K562 (cell line): ENCODE measurements around the gene EXO5. TPM values are rescaled to one million over a fixed set of nuclear protein-coding genes. Genes with fewer than 3 reads are reported as not detected.

Source experiments
- ELF1 ChIP-seq: fragments of 200-800 bp; sonication (Bioruptor generic); IDR thresholded peaks from 2 replicates; pipeline ENCODE4 v1.6.1; 2016; ENCODE audit warnings: missing genetic modification characterization, missing compliant biosample characterization
- SNRNP70 ChIP-seq: fragments of 200-400 bp; formaldehyde crosslinking; optimal IDR thresholded peaks from 2 replicates; pipeline ENCODE3; 2017; ENCODE audit warnings: low read depth, low read length
- XRCC3 ChIP-seq: fragments of 450-650 bp; IDR thresholded peaks from 2 replicates; pipeline ENCODE4 v1.6.1; 2017; ENCODE audit warnings: mild to moderate bottlenecking, moderate library complexity
- polyA plus RNA-seq, 8 experiments: library from polyadenylated mRNA; depleted of rRNA in 4 of 8; stranded (reverse) in 5 of 8; unstranded in 3 of 8; fragments of >200 nt; fragmentation: Nextera tagmentation in 2 of 8; fragmentation: Illumina TruSeq in 1 of 8; extraction: Ambion mirVana in 2 of 8; extraction: Trizol in 1 of 8; gene quantifications; 2 replicates each; pipeline versions ENCODE4 v1.2.1 to v1.2.3, GENCODE V29; 2011 to 2014; ENCODE audit warnings: inconsistent platforms in 1 of 8, missing spikeins in 1 of 8
- total RNA-seq, 7 experiments: library from RNA; depleted of rRNA in 6 of 7; stranded (reverse); fragments of >200 nt in 6 of 7; fragmentation: Illumina TruSeq in 2 of 7; extraction: Trizol in 2 of 7; gene quantifications; 2 replicates each; pipeline versions ENCODE4 v1.2.1 to v1.2.3, GENCODE V29; 2011 to 2021; ENCODE audit warnings: low replicate concordance in 1 of 7
- TF ChIP-seq, protein P1 (sequence below): sonication (generic); formaldehyde crosslinking; IDR thresholded peaks from 2 replicates; pipeline ENCODE4 v1.8.1; 2023; ENCODE audit warnings: mild to moderate bottlenecking, missing genetic modification reagents
- TF ChIP-seq, protein P2 (sequence below), 2 experiments: fragments of 150-350 bp in 1 of 2; IDR thresholded peaks; 2 replicates each; pipeline ENCODE4 v1.6.1; 2012 to 2016; ENCODE audit warnings: low read depth in 2 of 2, low read length in 2 of 2, mild to moderate bottlenecking in 1 of 2, moderate library complexity in 1 of 2
- TF ChIP-seq, protein P3 (sequence below): sonication (generic); formaldehyde crosslinking; IDR thresholded peaks from 2 replicates; pipeline ENCODE4 v1.8.1; 2023; ENCODE audit warnings: mild to moderate bottlenecking, missing genetic modification reagents

The EXO5 gene
- total and polyA plus RNA-seq, 9 of the 15 experiments (the other 6 are each of a cell fraction or from before 2014, with no cell fraction given): 1.1 to 4.3 (median 2.8) TPM

- TF ChIP-seq, protein P1, sequence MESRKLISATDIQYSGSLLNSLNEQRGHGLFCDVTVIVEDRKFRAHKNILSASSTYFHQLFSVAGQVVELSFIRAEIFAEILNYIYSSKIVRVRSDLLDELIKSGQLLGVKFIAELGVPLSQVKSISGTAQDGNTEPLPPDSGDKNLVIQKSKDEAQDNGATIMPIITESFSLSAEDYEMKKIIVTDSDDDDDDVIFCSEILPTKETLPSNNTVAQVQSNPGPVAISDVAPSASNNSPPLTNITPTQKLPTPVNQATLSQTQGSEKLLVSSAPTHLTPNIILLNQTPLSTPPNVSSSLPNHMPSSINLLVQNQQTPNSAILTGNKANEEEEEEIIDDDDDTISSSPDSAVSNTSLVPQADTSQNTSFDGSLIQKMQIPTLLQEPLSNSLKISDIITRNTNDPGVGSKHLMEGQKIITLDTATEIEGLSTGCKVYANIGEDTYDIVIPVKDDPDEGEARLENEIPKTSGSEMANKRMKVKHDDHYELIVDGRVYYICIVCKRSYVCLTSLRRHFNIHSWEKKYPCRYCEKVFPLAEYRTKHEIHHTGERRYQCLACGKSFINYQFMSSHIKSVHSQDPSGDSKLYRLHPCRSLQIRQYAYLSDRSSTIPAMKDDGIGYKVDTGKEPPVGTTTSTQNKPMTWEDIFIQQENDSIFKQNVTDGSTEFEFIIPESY (CRISPR knock-in tag): peak; percentile 87
- TF ChIP-seq SNRNP70 (no peak), XRCC3 (no peak), ELF1 (tag) (peak; percentile 96)
- TF ChIP-seq, protein P2, sequence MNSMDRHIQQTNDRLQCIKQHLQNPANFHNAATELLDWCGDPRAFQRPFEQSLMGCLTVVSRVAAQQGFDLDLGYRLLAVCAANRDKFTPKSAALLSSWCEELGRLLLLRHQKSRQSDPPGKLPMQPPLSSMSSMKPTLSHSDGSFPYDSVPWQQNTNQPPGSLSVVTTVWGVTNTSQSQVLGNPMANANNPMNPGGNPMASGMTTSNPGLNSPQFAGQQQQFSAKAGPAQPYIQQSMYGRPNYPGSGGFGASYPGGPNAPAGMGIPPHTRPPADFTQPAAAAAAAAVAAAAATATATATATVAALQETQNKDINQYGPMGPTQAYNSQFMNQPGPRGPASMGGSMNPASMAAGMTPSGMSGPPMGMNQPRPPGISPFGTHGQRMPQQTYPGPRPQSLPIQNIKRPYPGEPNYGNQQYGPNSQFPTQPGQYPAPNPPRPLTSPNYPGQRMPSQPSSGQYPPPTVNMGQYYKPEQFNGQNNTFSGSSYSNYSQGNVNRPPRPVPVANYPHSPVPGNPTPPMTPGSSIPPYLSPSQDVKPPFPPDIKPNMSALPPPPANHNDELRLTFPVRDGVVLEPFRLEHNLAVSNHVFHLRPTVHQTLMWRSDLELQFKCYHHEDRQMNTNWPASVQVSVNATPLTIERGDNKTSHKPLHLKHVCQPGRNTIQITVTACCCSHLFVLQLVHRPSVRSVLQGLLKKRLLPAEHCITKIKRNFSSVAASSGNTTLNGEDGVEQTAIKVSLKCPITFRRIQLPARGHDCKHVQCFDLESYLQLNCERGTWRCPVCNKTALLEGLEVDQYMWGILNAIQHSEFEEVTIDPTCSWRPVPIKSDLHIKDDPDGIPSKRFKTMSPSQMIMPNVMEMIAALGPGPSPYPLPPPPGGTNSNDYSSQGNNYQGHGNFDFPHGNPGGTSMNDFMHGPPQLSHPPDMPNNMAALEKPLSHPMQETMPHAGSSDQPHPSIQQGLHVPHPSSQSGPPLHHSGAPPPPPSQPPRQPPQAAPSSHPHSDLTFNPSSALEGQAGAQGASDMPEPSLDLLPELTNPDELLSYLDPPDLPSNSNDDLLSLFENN (IDR thresholded peaks at IDR 0.05; ENCODE audit: low read depth in 2 of 2, low read length in 2 of 2): no peak
- TF ChIP-seq, protein P3, sequence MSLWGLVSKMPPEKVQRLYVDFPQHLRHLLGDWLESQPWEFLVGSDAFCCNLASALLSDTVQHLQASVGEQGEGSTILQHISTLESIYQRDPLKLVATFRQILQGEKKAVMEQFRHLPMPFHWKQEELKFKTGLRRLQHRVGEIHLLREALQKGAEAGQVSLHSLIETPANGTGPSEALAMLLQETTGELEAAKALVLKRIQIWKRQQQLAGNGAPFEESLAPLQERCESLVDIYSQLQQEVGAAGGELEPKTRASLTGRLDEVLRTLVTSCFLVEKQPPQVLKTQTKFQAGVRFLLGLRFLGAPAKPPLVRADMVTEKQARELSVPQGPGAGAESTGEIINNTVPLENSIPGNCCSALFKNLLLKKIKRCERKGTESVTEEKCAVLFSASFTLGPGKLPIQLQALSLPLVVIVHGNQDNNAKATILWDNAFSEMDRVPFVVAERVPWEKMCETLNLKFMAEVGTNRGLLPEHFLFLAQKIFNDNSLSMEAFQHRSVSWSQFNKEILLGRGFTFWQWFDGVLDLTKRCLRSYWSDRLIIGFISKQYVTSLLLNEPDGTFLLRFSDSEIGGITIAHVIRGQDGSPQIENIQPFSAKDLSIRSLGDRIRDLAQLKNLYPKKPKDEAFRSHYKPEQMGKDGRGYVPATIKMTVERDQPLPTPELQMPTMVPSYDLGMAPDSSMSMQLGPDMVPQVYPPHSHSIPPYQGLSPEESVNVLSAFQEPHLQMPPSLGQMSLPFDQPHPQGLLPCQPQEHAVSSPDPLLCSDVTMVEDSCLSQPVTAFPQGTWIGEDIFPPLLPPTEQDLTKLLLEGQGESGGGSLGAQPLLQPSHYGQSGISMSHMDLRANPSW (CRISPR knock-in tag): no peak; the same call in 1 of the 2 replicates
- TF ChIP-seq, all 486 proteins: peak for 109
These were observed 31.5 kb upstream of the EXO5 start, which contains the start of gene ZFP69 (continued) for GRCh38 chr1:40476924-40477677.
